Measurements from ENCODE around the gene PDE4D.
"Not testable (repeated sequence)": the region's sequence is repeated elsewhere in the genome, so short reads cannot be mapped to it uniquely, and the experiment has no call there.

Gene PDE4D

DNA sequence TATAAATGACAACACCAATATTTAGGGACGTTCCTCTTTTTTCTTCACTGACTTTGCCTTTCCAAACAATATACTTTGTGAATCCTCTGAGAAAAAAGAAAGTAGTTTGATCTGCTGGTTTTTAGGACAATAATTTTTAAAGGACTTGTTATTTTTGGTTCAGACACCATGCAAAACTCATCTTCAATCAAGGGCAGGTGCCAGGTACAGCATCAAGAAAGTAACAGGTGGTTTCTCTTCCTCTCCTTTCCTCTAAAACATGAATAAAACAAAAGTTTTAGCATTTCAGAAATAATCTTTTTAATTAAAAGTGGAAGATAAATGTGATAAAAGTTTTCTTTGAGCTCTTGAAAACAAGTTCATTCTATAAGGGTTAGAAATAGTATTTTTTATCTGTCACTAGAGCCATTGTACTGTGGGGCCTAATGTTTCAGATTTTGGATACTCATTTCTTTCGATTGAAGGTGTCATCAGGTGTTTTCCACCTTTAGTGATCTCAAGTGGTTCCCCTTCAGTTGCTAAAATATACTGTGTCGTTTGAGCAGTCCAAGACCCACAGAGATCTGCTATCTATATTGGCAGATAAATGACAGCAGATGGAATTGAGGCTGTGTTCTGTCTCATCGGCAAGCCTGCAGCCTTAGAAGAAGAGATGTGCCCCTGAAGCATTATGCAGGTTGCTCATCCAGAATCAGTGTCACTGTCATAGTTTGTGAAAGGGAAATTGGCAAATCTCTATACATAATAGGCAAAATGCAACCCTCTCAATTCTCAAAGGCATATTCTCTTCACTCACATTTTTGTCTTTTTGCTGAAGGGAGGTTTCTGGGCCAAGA, 499.7 kb downstream of the PDE4D start:
- in situ Hi-C loops (cut with MboI; ENCODE audit: low sequenced_read_pairs), result no loop called here

- in situ Hi-C loops (cut with MboI; ENCODE audit: low sequenced_read_pairs), result no loop called here
Measured at GRCh38 chr5:59391576-59391975, 501.9 kb downstream of the PDE4D start.

DNA sequence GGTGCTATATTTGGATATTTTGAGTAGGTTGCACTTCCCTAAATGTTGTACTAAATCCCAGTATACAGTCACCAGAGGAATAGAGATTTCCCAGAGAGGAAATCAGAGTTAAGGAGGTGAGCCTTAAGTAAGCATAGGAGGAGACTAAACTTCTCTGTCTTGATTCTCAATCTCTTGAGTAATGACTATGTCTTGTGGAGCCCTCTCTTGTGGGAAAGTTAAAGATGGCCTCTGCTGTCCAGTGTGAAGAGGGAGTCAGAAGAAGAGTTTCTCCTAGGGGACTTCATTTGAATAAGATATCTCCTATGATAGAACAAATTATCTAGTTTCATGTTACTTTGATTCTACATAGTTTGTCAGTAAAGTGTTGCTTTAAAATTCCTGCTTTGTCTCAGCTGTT, 502.5 kb downstream of the PDE4D start:
- in situ Hi-C loops (cut with MboI; ENCODE audit: low sequenced_read_pairs), result no loop called here

GRCh38 chr5:59390074-59390659, 503.4 kb downstream of the PDE4D start:
- in situ Hi-C loops (cut with MboI; ENCODE audit: low sequenced_read_pairs), result no loop called here

DNA sequence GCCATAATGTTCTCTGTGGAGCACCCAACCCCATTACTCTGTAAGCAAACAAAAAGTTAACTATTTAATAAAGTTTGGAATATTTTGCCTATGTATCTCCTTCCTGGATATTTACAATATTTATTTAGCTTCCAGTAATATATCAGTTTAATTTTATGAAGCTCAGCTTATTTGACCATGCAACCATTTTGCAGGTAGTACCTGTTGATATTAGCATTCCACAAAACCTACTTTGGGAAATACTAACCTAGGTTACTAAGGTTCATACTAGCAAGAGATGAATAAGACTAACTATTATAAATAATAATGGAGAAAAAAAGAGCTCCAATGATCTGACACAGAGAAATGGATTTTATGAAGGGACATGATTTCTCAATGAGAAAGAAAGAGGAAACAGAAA, 506.4 kb downstream of the PDE4D start:
- in situ Hi-C loops (cut with MboI; ENCODE audit: low sequenced_read_pairs), result no loop called here

- in situ Hi-C loops (cut with MboI; ENCODE audit: low sequenced_read_pairs), result no loop called here
Measured at GRCh38 chr5:59385700-59386099, 507.8 kb downstream of the PDE4D start.

DNA sequence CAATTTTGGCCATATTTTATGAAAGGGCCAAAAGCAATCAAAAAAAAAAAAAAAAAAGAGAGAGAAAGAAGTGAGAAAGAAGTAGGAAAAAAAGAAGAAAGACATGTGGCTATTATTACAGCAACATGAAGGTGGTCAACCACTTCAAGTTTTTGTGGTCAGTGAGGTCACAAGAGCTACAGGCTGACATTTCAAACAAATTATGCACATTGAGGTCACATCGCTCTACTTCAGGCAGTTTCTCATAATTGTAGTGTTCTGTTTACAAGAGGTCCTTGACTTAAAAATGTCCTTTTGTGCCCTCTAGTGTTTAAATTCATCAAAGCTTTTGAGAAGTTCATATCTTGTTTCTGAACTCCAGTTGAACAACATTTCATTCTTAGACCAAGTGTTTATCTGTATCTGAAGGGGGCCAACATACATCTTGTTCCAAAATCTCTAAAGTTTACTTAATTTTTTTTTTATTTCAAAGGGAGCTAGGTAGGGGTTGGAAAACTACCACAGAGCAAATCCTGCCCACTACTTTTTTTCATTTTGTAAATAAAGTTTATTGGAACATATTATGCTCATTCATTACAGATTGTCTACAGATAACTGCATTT, 513.1 kb downstream of the PDE4D start:
- in situ Hi-C loops (cut with MboI; ENCODE audit: low sequenced_read_pairs), result no loop called here

DNA sequence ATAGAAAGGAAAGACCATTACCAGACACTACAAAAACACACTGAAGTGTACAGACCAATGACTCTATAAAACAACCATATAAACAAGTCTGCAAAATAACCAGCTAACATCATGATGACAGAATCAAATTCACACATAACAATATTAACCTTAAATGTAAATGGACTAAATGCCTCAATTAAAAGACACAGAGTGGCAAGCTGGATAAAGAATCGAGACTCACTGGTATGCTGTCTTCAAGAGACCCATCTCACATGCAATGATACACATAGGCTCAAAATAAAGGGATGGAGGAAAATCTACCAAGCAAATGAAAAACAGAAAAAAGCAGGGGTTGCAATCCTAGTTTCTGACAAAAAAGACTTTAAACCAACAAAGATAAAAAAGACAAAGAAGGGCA, 519.5 kb downstream of the PDE4D start:
- in situ Hi-C loops (cut with MboI; ENCODE audit: low sequenced_read_pairs), result not testable (repeated sequence)

GRCh38 chr5:59371525-59372127, 521.9 kb downstream of the PDE4D start:
- in situ Hi-C loops (cut with MboI; ENCODE audit: low sequenced_read_pairs), result no loop called here

DNA sequence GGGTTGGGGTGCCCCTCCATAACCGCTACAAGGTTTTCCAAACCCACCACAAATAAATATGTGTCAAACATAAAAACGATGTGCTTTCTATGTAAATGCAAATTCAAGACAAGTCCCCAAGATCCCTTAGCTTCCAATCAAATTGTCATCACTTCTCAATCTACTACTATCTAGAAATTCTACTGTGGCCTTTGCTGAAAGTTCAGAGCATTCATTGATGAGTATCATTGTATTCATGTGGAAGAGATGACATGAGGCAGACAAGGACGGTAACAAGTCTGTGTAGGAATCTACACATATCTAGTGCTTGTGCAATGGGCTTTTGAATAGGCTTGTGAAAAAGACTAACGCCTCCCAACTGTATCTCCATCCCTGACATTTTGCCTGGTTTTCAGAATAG, 524.6 kb downstream of the PDE4D start:
- in situ Hi-C loops (cut with MboI; ENCODE audit: low sequenced_read_pairs), result no loop called here

DNA sequence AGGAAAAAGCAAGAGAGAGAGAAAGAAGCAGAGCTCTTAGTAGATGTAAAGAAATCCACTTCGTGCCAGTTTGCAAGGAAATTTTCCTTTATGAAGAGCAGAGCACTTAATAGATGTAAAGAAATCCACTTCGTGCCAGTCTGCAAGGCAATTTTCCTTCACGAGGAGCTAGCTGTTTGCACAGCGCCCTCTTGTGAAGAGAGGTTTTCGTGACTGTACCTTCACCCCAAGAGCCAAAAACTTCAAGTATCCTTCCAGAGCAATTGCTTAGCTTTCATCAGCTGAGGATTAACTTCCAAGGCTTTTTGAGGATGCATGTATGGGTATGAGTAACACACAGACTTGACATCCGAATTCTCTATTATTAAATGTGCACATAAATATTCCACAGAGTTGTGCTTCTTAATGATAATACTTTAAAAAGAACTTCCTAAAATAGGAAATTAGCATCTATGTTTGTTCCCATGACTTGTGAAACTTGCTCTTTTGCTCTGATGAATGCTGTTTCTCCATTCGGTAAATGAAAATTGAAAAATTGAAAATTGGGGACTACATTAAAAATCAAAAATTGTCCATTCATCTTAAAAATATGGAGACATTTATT, 525.6 kb downstream of the PDE4D start:
- in situ Hi-C loops (cut with MboI; ENCODE audit: low sequenced_read_pairs), result no loop called here

- in situ Hi-C loops (cut with MboI; ENCODE audit: low sequenced_read_pairs), result no loop called here
Measured at GRCh38 chr5:59366784-59367183, 526.7 kb downstream of the PDE4D start.

- in situ Hi-C loops (cut with MboI; ENCODE audit: low sequenced_read_pairs), result no loop called here
Measured at GRCh38 chr5:59362438-59362837, 531.1 kb downstream of the PDE4D start.

- in situ Hi-C loops (cut with MboI; ENCODE audit: low sequenced_read_pairs), result no loop called here
Measured at GRCh38 chr5:59361454-59361853, 532.1 kb downstream of the PDE4D start.

GRCh38 chr5:59360130-59360555, 533.4 kb downstream of the PDE4D start:
- in situ Hi-C loops (cut with MboI; ENCODE audit: low sequenced_read_pairs), result no loop called here

GRCh38 chr5:59358005-59358861, 535.3 kb downstream of the PDE4D start:
- in situ Hi-C loops (cut with MboI; ENCODE audit: low sequenced_read_pairs), result no loop called here

- in situ Hi-C loops (cut with MboI; ENCODE audit: low sequenced_read_pairs), result no loop called here
Measured at GRCh38 chr5:59357381-59357977, 536.0 kb downstream of the PDE4D start.

- in situ Hi-C loops (cut with MboI; ENCODE audit: low sequenced_read_pairs), result no loop called here
Measured at GRCh38 chr5:59356813-59357380, 536.6 kb downstream of the PDE4D start.

DNA sequence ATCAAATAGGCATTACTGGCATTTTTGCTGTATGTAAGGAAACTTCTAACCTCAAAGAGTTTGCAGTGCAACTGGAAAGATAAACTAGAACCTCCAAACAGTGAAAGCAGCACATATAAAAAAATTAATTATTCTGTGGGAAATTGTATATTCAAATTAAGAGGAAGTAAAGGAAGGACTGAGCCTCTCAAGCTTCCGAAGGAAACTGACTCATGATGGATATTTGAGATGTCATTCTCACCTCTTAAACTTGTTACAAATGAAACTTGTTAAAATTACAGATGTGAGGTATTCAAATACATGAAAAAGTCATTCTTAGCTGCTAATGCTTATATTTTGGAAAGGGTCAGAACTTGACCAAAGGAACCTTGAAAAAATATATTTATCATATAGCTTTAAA, 538.7 kb downstream of the PDE4D start:
- in situ Hi-C loops (cut with MboI; ENCODE audit: low sequenced_read_pairs), result no loop called here

DNA sequence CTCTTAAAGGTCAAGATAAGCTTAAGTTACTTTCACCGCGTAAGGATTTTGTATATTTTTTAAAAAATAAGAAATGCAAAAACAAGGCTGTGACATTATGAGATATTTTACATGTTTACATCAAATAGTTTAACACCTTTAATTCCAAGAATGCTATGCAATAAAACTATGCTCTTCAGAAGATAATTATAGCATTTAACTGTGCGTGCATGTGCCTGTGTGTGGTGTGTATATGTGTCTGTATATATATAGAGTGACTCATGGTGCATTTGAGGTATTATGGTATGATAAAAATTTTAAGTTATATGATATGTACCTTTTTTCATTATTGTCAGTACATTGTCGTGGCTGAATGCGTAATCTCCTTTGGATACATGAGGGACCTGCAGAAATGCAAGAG, 539.3 kb downstream of the PDE4D start:
- in situ Hi-C loops (cut with MboI; ENCODE audit: low sequenced_read_pairs), result no loop called here

All from hTERT RPE-1 (cell line).